ENCODE measurements around the gene NHLRC1. TPM values are rescaled to one million over a fixed set of nuclear protein-coding genes. Genes with fewer than 3 reads are reported as not detected.

NHLRC1 gene
- total and polyA plus RNA-seq, 9 of the 15 experiments (the other 6 are each of a cell fraction or from before 2014, with no cell fraction given), result not detected

DNA sequence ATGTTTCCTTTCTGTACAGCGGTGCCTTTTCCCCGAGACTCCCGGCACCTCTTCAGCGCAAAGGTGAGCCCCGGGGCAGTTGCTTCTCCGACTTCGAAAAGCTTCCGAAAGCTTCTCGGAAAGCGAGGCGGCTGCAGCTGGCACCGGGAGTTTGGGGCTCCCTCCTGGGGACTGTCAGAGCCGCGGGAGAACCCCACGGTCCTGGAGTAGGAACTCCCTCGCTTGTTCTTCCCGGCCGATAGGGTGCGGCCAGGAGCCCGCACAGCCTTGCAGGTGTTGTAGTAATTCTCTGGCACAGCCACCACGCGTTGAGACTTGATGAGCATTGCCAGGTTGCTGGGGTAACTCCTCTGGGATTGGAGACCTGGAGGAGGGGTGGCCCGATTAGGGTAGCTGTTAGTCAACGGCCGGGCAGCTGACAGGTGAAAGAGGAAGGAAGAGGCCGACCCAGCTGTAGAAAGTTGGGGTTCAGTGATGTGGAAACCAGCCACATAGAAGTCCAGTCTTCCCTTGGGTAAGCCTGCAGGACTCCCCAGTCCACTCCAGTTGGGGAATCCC, 33.5 kb upstream of the NHLRC1 start (continued):
- TF ChIP-seq MNT (conservative IDR thresholded peaks at IDR 0.05), result peak; percentile 21 to 45; a peak in 2 of 4 replicates
- no peak for TF ChIP-seq ELF4 (CRISPR knock-in tag; IDR thresholded peaks at IDR 0.05)
- peak; percentile 82 for TF ChIP-seq TFAP4 (CRISPR knock-in tag; IDR thresholded peaks at IDR 0.05; ENCODE audit: borderline replicate concordance)
- no peak for TF ChIP-seq CREB1 (IDR thresholded peaks at IDR 0.05)
- peak; percentile 47; the same call in 1 of the 2 replicates for TF ChIP-seq CREB1 (CRISPR knock-in tag; IDR thresholded peaks at IDR 0.05)
- no peak for TF ChIP-seq OTX1 (CRISPR knock-in tag; IDR thresholded peaks at IDR 0.05)
- TF ChIP-seq NCOR1 (IDR thresholded peaks at IDR 0.05), result no peak
- TF ChIP-seq ZNF511 (CRISPR knock-in tag; IDR thresholded peaks at IDR 0.05), result 0 out of 2 replicates have a peak, but pooled peaks have one; percentile 35
- TF ChIP-seq NR2C2 (CRISPR knock-in tag; IDR thresholded peaks at IDR 0.05), result peak; percentile 35; the same call in 1 of the 2 replicates
- no peak for TF ChIP-seq NR2C2 (tag; IDR thresholded peaks at IDR 0.05)
- 0 out of 2 replicates have a peak, but pooled peaks have one; percentile 25 for TF ChIP-seq CBX1 (IDR thresholded peaks at IDR 0.05; ENCODE audit: low read depth)
- TF ChIP-seq, protein P1, sequence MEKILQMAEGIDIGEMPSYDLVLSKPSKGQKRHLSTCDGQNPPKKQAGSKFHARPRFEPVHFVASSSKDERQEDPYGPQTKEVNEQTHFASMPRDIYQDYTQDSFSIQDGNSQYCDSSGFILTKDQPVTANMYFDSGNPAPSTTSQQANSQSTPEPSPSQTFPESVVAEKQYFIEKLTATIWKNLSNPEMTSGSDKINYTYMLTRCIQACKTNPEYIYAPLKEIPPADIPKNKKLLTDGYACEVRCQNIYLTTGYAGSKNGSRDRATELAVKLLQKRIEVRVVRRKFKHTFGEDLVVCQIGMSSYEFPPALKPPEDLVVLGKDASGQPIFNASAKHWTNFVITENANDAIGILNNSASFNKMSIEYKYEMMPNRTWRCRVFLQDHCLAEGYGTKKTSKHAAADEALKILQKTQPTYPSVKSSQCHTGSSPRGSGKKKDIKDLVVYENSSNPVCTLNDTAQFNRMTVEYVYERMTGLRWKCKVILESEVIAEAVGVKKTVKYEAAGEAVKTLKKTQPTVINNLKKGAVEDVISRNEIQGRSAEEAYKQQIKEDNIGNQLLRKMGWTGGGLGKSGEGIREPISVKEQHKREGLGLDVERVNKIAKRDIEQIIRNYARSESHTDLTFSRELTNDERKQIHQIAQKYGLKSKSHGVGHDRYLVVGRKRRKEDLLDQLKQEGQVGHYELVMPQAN (IDR thresholded peaks at IDR 0.05; ENCODE audit: borderline replicate concordance), result peak; percentile 71
- TF ChIP-seq VEZF1 (CRISPR knock-in tag; IDR thresholded peaks at IDR 0.05), result no peak
- TF ChIP-seq MAZ (CRISPR knock-in tag; conservative IDR thresholded peaks at IDR 0.05 in 1 of 2, IDR thresholded peaks at IDR 0.05 in 1 of 2), result peak in 1 of 2 experiments; percentile 54; a peak in 1 of 4 replicates
- peak; percentile 78 to 84; a peak in 3 of 4 replicates for TF ChIP-seq SIN3A (IDR thresholded peaks at IDR 0.05; ENCODE audit: borderline replicate concordance in 2 of 2, control insufficient read depth in 1 of 2, low read depth in 2 of 2, low read length in 2 of 2)
- TF ChIP-seq STAG1 (CRISPR knock-in tag; IDR thresholded peaks at IDR 0.05; ENCODE audit: borderline replicate concordance), result no peak
- TF ChIP-seq ATF7 (IDR thresholded peaks at IDR 0.05), result 0 out of 2 replicates have a peak, but pooled peaks have one; percentile 4
- 0 out of 2 replicates have a peak, but pooled peaks have one; percentile 1 for TF ChIP-seq EP300 (IDR thresholded peaks at IDR 0.05; ENCODE audit: low read length)
- TF ChIP-seq, protein P2, sequence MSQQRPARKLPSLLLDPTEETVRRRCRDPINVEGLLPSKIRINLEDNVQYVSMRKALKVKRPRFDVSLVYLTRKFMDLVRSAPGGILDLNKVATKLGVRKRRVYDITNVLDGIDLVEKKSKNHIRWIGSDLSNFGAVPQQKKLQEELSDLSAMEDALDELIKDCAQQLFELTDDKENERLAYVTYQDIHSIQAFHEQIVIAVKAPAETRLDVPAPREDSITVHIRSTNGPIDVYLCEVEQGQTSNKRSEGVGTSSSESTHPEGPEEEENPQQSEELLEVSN (IDR thresholded peaks at IDR 0.05; ENCODE audit: borderline replicate concordance in 1 of 2, extremely low read depth in 1 of 2, insufficient read depth in 1 of 2, insufficient read length in 1 of 2, low read depth in 1 of 2, low read length in 1 of 2, poor library complexity in 1 of 2, severe bottlenecking in 1 of 2), result peak in 1 of 2 experiments; percentile 12

All from K562 (cell line).